Sciatic nerve (tissue), 2 donors: ENCODE data around the gene MCM8. TPM values are rescaled to one million over a fixed set of nuclear protein-coding genes. Genes with fewer than 3 reads are reported as not detected.

Source experiments
- ATAC-seq: fragments of 200-7000 bp; cut with Tn5 transposase; one replicate; pipeline ENCODE4 v1.9.1; 2020; ENCODE audit warnings: mild to moderate bottlenecking, moderate library complexity
- DNase-seq: peaks from one replicate; pipeline ENCODE4 v3.0.0-alpha.2; 2020; ENCODE audit warnings: low spot score
- intact Hi-C: fragments of 100-400 bp; cut with DNase I; formaldehyde crosslinking; loops from one replicate; pipeline ENCODE4 v1.14.2; 2022
- total RNA-seq: library from RNA; stranded (reverse); fragmentation: NEBNext Ultra II Directional; extraction: Animal tissue kit (Norgen Biotek cat#: 25700); gene quantifications from one replicate; pipeline ENCODE4 v1.2.1, GENCODE V29; 2021
- donor health status: DM: no; HTN: no; CAD: no.
- donor health status: DM: no; HTN: no; CAD: no.

MCM8 gene
- total RNA-seq, 1 donor from 2014 or later, result 3.7 TPM

DNA sequence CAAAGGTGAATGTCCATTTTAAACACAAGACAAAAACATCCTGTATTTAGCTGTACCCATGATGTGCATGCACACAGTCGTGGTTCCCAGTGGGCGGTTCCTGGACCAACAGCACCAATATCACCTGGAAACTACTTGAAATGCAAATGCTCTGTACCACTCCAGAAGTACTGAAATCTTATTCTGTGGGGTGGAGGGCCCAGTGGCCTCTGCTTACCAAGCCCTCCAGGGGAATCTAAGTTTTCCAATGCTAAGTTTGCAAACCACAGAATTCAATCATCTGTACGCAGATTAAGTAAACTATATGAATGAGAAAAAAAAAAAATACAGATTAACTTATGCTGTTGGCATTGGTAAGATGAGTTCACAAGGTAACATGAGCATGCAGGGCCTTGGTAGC is 14.2 kb upstream of the MCM8 start:
- DNase-seq (no peak), ATAC-seq (no peak)
- intact Hi-C loops, result no loop called here

DNA sequence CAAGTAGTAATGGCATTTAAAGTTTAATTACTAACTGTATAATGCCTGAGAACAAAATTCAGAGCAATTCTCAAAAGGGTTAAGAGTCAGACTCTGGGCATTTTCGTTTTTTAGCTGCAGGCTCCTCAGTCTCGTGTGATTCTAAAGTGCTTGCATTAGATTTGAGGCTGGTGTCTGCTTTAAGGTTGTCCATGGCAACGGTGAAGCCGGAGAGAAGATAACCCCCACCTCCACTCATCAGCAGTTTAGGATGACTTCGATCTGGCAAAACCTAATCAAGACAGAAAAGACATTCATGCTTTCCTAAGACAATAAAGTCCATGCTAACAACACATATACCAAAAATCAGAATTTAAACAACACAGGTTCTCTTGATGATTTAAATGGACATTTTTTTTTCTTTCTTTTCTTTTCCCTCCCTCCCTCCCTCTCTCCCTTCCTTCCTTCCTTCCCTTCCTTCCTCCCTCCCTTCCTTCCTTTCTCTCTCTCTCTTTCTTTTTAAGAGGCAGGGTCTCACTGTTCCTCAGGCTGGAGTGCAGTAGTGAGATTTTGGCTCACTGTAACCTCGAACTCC is 11.9 kb upstream of the MCM8 start:
- DNase-seq (no peak), ATAC-seq (no peak)
- intact Hi-C loops, result no loop called here

DNA sequence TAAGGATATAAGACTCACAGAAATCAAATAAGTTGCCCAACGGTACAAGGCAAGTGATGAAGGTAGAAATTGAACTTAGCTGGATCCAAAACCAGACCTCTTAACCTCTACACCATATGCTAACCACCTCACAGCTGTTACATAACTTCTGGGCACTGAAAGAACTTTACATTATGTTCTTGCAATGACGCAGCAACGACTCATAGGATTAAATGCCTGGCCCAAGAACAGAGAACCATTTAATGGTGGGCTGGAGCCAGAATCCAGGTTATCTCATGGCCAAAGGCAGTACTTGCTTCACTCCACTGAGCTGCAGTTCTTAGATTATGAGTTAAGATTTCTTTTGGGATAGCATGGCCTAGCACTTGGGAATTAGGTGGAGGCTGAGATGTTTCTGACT is 4.5 kb upstream of the MCM8 start:
- no peak for DNase-seq
- no peak for ATAC-seq
- intact Hi-C loops, result no loop called here

DNA sequence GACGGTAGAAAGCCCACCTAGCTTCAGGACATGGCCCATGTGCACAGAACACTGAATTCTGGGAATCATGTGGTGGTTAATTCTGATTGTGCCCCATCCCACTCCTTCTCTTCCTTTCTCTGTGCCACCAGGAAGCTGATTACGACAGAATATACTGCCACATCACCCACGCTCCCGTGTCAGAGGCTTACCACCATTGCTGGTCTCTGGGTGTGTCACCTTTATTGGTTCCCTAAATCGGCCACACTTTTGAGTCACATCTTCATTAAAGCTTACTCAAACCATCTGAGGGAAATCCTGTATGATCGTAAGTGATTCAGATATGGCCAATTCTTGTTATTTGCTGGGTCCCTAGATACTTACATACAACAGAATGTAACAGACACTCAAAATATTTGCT is 3.2 kb upstream of the MCM8 start:
- no peak for ATAC-seq
- DNase-seq, result no peak
- intact Hi-C loops, result no loop called here

DNA sequence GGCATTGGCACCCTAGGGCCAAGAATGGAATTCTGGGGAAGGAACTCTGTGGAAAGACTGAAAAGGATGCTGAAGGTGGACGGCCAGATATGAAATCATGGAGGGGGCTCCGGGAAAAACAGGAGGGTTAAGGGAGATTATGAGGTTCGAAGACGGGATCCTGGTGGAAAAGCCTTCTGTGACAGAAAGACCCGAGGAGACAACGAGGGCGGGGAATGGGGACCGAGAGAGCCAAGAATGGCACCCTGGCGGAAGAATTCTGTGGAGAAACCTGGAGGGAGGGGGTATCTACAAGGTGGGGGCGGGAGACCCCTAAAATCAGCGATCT is 545 bp upstream of the MCM8 start:
- DNase-seq (no peak), ATAC-seq (no peak)
- intact Hi-C loops, result no loop called here

DNA sequence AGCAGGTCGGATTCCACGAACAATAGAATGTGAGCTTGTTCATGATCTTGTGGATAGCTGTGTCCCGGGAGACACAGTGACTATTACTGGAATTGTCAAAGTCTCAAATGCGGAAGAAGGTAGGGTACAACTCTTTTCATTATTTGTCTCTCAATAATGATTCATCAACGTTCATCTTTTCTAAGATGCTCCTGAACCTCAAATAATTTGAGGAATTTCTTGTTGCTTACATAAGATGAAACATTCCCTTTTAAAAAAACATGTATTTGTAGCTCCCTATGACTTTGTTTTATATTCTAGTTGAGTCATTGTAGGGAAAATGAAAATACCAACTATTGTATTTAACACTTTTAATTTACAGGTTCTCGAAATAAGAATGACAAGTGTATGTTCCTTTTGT is 17.0 kb downstream of the MCM8 start:
- no peak for ATAC-seq
- intact Hi-C loops, result no loop called here
- no peak for DNase-seq

DNA sequence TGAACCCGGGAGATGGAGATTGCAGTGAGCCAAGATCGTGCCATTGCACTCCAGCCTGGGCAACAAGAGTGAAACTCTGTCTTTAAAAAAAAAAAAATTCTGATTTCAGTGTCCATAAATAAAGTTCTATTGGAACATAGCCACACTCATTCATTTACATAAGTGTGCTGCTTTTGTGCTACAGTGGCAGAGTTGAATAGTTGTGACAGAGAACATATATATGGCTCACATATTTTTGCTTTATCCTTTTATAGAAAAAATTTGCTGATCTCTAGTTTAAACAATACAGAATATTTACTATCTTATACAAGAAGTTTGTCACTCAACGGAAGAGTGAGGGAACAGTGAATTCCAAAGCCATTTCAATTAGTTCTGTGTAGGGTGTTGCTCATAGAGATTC is 18.0 kb downstream of the MCM8 start:
- DNase-seq (no peak), ATAC-seq (no peak)
- intact Hi-C loops, result no loop called here

DNA sequence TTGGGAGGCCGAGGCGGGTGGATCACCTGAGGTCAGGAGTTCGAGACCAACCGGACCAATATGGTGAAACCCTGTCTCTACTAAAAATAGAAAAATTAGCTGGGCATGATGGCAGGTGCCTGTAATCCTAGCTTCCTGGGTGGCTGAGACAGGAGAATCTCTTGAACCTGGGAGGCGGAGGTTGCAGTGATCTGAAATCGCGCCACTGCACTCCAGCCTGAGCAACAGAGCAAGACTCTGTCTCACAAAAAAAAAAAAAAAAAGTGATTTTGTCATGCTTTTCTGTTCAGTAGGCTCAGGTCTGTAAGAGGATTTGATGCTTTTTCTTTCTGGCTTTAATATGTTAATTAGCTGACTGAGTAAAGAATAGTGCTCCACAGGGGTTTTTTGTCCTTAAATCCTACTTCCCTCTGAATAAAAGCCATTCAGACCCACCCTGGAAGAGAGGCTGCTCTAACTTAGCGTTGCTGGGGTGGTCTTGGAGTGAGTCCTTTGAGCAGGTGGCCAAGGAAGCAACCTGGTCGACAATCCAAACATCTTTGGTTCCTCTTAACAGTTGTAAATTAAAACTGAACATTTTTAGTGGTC is 19.0 kb downstream of the MCM8 start:
- ATAC-seq, result no peak
- intact Hi-C loops, result no loop called here
- no peak for DNase-seq

DNA sequence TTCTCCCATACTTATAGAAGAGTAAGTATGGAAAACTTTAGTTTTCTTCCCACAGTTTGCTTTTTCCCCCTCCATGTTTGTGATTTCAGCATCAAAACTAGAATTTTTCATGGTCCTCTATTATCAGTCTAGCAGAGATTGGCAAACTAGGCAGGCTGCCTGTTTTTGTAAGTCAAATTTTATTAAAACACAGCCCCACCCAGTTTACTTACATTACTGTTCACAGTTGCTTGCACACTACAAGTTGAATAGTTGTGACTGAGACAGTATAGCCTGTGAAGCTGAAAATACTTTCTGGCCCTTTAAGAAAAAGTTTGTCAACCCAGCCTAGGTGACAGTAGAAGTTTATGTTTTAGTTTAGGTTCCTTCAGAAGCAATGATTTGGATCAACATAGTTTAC is 19.5 kb downstream of the MCM8 start:
- ATAC-seq (no peak), DNase-seq (no peak)
- intact Hi-C loops, result no loop called here

DNA sequence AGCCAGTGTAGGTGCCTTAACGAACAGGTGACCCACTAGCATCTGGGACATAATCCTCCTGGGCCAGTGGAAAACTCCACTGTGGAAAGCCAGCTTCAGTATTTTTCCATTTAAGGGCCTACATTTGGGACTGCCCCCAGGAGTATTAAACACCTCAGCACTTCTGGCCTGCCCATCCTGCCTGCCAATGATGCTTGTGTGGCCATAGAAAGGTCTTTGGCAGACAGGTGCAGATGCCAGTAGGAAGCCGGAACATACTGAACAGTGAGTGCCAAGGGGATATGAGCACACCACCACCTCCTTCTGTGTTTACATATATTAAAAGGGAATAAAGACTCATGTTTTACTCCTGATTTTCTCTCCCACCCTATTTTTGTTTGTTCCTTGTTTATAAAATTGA is 19.9 kb downstream of the MCM8 start:
- ATAC-seq, result no peak
- intact Hi-C loops, result no loop called here
- no peak for DNase-seq

DNA sequence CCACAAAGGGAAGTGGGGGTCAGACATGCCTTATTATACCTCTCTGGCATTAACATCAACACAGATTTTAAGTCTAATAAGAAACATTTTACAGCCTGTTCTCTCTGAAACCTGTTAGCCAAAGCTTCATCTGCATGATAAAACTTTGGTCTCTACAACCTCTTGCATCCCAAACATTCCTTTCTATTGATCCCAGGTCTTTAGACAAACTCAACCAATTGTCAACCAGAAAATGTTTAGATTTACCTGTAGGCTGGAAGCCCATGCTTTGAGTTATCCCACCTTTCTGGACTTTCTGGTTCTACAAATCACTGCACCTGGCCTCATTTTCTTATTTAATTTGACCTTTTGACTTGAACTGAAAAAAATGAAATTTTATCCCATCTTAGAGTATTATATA is 20.8 kb downstream of the MCM8 start:
- intact Hi-C loops, result no loop called here
- ATAC-seq (no peak), DNase-seq (no peak)

DNA sequence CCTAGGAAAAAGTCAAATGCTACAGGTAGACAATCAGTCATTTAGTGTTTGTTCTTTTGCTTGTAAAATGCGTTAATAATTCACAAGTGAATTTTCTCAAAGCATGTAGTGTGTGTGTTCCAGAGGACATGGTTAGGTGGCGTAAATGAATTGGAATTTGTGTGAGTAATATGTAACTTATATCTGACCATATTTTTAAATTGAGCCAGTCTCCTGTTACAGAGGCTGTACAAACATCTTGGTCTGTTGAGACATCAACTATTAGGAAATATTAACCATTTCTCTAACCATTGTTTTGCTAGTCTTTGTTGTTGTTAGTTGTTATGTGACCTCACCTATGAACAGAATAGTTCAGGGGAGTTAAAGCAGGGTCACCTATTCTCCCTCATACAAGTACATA is 22.7 kb downstream of the MCM8 start:
- intact Hi-C loops, result no loop called here
- DNase-seq, result no peak
- ATAC-seq, result no peak

DNA sequence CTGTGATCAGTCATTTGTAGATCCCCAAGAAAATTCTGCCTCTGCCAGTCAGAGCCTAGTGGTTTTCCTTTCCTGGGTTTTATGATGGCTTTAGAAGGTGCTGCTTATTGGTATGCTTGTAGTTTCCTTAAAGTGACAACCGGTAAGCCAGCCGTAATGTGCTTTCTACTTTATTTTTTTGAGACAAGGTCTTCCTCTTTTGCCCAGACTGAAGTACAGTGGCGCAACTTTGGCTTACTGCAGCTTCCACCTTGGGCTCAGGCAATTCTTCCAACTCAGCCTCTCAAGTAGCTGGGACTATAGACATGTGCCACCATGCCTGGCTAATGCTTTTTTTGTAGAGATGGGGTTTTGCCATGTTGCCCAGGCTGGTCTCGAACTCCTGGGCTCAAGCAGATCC is 23.5 kb downstream of the MCM8 start:
- DNase-seq, result no peak
- intact Hi-C loops, result no loop called here
- no peak for ATAC-seq

DNA sequence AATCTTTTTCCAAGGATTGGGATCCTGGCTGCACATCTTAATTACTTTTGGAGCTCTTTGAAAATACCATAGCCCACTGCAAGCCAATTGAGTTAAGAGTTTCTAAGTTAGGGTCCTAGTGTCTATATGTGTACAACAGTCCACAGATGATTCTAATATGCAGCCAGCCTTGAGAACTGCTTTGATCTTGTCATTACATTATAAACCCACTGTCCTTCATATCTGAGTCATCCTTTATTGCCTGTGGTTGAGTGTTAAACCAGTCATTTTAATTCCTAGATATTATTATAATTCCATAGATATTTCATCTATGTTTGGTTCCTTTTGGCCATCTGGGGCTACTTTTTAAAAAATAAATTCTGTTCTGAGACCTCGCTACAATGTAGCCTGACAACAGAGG is 24.1 kb downstream of the MCM8 start:
- DNase-seq (no peak), ATAC-seq (no peak)
- intact Hi-C loops, result no loop called here

DNA sequence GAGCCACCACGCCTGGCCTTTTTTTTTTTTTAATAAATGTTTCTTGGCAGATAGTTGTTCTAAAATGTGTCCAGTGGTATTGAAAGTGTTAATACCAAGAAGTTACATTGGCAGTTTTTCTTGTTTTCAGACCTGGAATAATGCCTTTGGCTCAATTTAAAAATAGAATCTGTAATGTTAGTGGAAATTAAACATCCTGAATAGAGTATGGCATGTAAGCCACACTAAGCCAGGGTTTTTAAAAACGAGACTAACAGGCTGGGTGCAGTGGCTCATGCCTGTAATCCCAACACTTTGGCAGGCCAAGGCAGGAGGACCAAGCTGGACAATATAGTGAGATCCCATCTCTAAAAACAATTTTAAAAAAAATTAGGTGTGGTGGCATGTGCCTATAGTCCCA is 25.3 kb downstream of the MCM8 start:
- intact Hi-C loops, result no loop called here
- DNase-seq (no peak), ATAC-seq (no peak)

DNA sequence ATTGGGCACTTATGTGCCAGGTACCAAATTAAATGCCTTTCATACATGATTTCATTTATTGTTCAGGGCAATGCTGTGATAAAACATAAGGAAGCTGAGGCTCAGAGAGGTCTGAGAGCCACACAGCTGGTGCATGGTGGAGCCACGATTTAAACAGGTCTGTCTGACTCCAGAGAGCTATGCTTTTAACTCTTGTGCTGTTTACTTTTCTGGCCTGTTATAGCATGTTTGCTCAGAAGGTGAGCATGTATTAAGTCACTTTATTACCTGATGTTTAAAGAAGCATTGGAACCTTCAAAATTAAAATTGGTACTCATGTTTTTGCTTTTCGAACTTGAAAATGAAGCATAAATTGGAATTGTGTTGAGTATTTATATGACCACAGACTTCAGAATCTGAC is 26.8 kb downstream of the MCM8 start:
- intact Hi-C loops, result no loop called here
- no peak for ATAC-seq
- DNase-seq, result no peak

DNA sequence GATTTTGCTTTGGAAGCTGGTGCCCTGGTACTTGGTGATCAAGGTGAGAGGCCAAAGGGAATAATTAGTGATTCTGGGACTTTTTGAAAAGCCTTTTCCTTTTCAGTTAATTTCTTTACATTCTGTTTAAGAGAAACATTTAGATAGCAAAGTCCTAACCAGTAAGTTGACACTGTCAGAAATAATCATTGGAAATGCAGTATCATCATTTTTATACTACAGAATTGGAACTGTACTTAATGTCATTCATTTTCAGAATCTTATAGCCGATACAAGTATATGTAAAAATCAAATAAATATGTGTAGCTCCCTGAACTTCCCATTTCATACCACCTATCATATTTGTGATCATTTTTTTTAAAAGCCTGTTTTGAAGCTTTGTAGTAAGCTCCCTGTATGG is 27.5 kb downstream of the MCM8 start:
- DNase-seq (no peak), ATAC-seq (no peak)
- intact Hi-C loops, result no loop called here

DNA sequence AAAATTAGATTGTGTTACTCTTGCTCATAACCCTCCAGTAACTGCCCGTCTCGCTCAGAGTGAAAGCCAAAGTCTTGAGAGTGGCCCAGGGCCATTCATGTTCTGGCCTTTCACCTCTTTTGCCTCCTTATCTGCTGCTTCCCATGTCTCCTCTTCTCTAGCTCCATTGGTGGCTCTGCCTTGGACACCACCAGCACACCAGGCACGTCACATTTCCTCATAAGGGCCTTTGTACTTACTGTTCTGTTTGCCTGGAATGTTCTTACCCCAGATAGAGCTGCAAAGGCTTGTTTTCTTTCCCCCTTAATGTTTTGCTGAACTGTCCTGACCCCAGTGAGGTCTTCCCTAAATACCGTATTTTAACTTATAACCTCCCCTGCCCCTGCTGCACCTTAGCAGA is 29.3 kb downstream of the MCM8 start:
- DNase-seq, result no peak
- ATAC-seq, result no peak
- intact Hi-C loops, result no loop called here

DNA sequence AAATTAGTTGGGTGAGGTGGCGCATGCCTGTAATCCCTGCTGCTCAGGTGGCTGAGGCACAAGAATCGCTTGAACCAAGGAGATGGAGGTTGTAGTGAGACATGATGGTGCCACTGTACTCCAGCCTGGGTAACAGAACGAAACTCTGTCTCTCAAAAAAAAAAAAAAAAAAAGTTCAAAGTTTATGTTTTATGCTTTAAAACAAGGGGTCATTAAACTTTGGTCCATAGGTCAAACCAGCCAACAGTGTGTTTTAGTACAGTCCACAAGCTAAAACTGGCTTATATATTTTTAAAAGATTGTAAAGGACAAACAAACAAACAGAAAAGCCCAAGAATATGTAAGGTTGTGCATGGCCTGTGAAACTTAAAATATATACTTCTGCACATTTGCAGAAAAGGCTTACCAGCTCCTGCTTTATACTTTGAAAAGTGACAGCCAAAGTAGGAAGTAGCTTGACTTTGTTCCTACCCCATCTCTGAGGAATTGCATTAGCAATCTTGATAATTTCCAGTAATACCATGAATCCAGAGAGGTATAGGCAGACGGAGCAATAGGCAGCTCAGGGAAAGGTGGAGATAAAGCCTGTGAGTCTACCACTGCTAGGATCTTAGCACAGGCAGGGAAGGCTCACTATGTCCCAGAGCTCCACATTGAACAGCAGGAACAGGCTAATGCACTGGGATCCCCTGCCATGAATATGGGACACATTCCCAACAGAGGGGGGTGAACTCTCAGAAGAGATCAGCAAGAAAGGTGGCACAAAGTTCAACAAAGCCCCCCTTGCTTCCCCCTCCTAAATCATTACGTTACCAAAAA is 30.5 kb downstream of the MCM8 start:
- intact Hi-C loops, result no loop called here
- ATAC-seq (no peak), DNase-seq (no peak)

DNA sequence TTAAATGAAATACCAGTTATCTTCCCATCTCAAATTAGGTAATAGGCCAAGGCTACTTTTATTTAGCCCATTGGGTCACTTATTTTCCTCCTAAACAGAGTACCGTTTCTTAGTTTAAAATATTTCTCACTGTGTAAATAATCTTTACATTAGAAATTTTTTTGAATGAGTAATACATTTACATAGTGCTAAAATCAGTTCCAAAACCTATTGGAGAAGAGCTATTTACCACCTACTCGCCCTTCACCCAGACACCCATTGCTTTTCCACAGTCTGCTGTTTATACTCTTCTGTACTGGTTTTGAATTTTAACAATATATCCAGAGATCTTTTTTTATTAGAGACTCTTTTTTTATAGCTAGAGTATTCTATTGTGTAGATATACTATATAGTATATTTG is 36.9 kb downstream of the MCM8 start:
- intact Hi-C loops, result no loop called here
- ATAC-seq (no peak), DNase-seq (no peak)

DNA sequence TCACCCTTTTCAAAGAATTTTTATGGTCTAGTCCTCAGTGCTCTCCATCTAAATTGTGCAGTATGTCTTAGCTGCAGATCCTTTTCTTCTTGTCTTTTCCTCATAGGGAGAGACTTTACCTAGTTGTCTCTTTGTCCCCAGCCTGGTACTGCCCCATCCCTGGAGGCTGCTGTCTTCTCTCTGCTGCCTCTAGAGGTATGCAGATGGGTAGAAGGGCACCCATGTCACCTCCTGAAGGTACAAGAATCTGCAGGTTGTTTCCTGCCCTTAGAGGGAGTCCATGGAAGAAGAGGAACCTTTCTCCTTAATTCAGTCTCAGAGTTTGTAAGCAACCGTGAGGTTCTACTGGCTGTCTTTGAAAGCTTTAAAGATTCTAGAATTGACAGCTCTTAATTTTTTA is 39.1 kb downstream of the MCM8 start:
- ATAC-seq (no peak), DNase-seq (no peak)
- intact Hi-C loops, result no loop called here
